WI38 (cell line): ENCODE results near the gene APOBEC3C.
"Not testable (repeated sequence)": the region's sequence is repeated elsewhere in the genome, so short reads cannot be mapped to it uniquely, and the experiment has no call there.

Experiments used
- H3K4me3 ChIP-seq: 2 replicates; pipeline ENCODE4 v1.5.1; 2011; ENCODE audit warnings: low read depth, mild to moderate bottlenecking, control low read depth, low read length
- TF ChIP-seq, protein P1 (sequence below): IDR thresholded peaks from 2 replicates; pipeline ENCODE4 v1.5.1; 2012; ENCODE audit warnings: low read depth, mild to moderate bottlenecking, control low read depth, low read length

APOBEC3C gene

DNA sequence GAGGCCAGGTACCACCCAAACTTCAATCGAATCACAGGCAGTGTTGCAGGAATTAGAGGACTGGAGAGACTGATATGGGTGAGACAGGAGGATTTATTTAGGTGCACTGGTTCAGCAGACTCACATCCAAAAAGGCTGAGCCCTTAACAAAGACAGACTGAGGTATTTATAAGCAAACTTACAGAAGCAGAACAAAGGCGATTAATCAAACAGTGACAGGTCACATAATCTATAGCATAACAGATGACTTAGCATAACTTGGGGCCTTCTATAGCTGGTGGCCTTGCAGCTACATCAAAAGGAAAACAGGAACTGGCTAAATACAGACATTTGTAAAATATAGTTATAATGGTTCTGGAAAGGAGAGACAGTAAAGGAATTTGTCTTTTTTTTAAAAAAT, 29.8 kb upstream of the APOBEC3C start:
- TF ChIP-seq, protein P1, sequence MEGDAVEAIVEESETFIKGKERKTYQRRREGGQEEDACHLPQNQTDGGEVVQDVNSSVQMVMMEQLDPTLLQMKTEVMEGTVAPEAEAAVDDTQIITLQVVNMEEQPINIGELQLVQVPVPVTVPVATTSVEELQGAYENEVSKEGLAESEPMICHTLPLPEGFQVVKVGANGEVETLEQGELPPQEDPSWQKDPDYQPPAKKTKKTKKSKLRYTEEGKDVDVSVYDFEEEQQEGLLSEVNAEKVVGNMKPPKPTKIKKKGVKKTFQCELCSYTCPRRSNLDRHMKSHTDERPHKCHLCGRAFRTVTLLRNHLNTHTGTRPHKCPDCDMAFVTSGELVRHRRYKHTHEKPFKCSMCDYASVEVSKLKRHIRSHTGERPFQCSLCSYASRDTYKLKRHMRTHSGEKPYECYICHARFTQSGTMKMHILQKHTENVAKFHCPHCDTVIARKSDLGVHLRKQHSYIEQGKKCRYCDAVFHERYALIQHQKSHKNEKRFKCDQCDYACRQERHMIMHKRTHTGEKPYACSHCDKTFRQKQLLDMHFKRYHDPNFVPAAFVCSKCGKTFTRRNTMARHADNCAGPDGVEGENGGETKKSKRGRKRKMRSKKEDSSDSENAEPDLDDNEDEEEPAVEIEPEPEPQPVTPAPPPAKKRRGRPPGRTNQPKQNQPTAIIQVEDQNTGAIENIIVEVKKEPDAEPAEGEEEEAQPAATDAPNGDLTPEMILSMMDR = no peak
- H3K4me3 ChIP-seq = no peak overlapping the region

DNA sequence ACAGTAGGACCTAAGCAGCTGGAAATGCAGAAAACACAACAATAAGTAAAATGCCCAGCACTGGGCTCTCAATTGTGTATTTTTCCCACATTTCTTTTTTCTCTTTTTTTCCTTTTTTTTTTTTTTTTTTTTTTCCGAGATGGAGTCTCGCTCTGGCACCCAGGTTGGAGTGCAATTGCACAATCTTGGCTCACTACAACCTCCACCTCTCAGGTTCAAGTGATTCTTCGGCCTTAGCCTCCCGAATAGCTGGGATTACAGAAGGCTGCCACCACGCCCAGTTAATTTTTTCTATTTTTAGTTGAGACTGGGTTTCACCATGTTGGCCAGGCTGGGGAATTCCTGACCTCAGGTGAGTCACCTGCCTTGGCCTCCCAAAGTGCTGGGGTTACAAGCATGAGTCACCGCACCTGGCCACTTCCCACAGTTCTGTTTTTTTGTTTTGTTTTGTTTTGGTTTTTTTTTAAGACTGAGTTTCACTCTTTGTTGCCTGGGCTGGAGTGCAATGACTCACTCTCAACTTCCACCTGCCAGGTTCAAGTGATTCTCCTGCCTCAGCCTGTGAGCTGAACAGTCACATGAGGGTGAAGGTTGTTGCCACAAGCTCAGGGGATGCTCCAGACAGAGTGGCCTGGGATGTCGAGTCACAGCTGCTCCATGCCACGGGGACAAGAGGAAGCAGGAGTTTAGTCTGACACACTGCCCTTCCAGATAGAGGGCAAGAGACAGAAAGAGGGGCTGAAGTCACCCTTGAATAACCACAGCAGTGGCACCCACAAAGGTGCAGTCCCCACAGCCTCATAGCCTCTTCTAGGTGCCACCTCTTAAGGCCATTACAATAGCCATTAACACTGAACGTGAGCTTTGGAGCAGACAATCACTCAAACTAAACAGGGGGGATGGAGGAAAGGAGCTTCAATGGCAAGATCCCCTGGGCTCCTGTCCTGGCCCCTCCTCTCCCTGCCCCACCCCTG, 29.0 kb upstream of the APOBEC3C start:
- H3K4me3 ChIP-seq = not testable (repeated sequence)

DNA sequence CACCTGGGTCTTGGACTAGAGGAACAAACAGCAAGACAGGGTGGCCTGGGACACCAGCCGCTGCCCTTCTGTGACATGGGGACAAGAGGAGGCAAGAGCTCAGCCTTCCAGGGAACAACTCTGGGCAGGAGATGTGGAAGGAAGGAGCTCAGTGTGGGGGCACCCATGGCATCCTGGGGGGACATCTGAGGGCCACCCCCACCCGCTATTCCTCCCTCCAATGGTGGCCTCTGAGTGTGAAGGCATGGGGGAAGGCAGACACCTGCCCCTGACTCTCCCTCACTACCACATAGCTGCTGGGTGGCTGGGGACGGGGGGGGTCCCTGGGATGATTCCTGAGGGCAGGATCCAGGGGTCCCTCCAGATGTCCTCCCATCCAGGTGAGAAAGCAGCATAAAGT, 27.4 kb upstream of the APOBEC3C start:
- TF ChIP-seq, protein P1 = no peak

DNA sequence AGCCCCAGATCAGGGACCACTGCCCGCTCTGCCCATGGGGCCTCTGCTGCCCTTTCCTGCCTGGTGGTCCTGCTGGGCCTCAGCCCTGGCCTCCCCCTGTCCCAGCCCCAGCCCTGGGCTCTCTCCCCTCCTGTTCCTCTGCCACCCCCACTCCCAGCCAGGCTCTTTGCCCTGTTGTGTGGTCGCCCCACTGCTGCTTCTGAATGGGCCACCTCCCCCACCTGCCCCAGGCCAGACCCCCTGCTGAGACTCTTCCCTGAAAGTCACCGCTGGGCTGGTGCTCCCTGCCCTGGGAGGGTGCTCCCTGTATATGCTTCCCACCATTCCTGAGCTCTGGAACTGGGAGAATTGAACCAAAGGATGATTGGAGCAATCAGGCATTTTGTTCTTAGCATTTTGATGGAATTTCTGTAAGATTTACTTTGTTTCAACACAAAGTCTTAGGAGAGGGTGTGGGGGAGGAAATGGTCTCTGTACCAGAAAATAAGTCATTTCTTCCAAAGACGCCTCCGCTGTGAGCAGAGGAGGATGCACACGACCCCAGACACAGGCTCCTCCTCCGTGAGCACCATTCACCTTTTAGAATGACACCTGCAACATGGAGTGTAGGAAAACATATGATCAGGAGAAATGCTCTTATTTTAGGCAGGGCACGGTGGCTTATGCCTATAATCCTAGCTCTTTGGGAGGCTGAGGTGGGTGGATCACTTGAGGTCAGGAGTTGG, 26.7 kb upstream of the APOBEC3C start:
- H3K4me3 ChIP-seq = no peak overlapping the region
- TF ChIP-seq, protein P1 = no peak

More for the DNA sequence above, 27.4 kb upstream of the APOBEC3C start:
- H3K4me3 ChIP-seq = no peak overlapping the region

DNA sequence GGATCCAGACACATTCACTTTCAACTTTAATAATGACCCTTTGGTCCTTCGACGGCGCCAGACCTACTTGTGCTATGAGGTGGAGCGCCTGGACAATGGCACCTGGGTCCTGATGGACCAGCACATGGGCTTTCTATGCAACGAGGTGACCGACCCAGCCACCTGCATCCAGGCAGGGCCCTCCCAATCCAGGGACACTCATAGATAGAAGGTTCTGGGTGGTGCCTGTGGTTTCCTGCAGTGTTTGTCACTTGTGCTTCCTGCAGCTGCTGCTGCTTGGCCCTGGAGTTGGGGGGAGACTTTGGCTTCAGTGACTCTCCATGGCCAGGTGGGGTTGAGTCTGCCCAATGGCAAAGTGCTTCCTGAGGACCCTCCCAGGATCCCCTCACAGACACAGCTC, 24.6 kb upstream of the APOBEC3C start:
- TF ChIP-seq, protein P1 = no peak
- H3K4me3 ChIP-seq = no peak overlapping the region

DNA sequence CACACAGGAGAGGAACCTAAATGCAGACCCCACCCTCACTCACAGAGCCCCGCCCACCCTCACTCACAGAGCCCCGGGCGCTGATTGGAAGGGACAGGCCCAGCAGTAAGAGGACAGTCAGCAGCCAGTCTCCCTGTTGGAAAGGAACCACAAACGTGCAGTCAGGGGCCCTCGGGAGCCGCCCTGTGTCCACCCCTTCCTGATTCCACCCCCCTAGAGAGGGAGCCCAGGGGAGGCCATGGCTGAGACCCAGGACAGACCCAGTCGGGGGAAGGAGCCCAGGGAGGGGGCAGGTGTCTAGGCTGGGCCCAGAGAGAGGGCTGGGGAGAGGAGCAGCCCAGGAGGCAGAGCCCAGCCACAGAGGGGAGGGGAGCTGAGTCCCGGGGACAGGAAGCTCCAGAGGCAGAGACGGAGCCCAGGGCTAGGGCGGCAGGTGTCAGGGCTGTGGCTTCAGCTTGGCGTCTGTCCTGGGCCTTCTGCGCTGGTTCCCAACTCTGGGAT, 21.1 kb upstream of the APOBEC3C start:
- H3K4me3 ChIP-seq = not testable (repeated sequence)

DNA sequence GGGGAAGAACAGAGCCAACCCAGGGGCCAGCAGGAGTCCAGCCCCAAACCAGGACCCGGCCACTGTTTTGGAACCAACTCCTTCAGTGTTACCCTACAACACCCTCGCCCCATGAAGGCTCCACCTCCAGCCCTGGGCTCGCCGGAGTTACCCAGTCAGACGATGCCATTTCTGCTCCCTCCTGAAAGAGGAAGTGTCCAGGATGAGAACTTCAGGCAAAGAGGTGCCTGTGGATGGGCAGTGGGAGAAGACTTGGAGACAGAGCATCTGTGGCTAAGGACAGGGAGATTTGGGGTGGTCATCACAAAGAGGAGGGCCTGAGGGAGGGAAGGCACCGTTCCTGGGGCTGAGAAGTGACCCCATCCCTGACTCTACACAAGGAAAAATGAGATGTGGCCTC, 18.0 kb upstream of the APOBEC3C start:
- TF ChIP-seq, protein P1 = no peak
- no peak overlapping the region for H3K4me3 ChIP-seq

DNA sequence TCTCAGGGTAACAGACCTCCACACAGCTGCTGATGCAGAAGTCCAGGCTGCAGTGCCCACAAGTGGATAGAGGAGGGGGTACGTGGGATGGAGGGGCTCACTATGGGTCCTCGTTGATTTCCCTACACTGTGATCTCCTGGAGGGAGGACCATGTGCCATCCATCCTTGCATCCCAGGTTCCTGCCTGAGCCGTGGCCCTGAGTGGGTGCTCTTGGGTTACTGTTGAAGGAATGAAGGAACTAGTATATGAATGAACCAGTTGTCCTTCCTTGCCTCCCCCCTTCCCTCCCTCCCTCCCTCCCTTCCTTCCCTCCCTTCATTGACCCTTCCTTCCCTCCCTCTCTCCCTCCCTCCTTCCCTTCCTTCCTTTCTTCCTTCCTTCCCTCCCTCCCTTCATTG, 16.5 kb upstream of the APOBEC3C start:
- no peak overlapping the region for H3K4me3 ChIP-seq

More for the DNA sequence above, 16.5 kb upstream of the APOBEC3C start:
- TF ChIP-seq, protein P1 = no peak
